COLO668 (cell line): ENCODE measurements around the gene CACNA2D4.

Experiments
- DNase-seq: peaks from one replicate; lab custom pipeline; 2025; ENCODE audit not compliant: unreplicated experiment; lab: John Stamatoyannopoulos, UW

The CACNA2D4 gene

DNA sequence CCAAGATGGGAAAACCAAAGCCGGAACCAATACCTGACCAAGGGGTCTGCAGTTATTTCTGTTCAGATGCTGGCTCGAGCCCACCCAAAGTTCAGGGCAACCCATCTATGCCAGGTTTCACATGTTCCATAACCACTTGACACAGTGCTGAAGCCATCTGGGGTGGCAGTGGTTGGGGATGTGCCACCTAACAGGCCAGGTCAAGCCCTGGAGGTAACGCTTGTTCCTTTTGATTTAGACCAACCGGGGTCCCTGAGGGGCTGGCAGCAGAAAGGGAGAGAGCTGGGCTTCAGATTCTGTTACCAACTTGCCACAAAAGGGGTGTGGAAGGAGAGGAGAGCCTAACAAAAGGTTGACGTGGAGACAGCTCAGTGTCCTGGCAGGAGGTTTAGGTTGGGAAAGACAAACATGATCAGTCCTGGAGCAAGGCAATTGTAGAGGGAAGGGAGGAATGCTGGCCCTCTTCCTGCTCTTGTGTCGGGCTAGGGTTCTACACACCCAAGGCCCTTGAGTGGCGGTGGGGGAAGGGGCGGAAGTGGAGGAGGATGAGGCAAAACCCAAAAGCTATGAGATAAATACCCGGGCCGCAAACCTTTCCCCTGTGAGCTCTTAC, 31.9 kb downstream of the CACNA2D4 start:
- DNase-seq = no peak

DNA sequence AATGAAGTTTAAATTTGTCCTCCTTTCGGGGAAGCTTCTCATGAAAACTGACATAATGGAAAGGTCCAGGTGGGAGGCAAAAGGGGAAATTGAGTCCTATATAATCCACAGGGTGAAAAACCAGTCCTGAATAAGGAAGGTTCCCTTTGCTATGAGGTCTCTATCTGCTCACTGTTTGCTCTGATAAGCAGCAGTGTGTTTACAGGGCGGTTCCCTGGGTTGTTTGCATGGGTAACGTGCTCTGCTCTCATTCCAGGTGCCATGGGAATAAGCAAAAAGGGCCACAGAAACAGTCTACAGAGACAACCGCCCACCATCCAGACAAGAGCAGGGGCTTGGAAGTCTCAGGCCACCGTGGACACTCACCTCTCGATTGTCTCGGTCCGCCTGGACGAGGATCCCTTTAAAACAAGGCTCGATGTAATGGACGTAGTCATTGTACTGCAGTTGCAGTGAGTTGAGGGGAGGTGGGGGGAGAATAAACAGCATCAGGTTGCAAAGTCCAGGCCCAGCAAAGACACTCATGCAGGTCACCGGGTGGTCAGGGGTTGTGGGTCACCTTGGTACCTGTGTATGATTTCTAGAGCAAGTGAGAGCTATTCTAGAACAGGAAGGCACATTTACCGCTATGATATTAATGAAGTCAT, 32.7 kb downstream of the CACNA2D4 start:
- DNase-seq = no peak

DNA sequence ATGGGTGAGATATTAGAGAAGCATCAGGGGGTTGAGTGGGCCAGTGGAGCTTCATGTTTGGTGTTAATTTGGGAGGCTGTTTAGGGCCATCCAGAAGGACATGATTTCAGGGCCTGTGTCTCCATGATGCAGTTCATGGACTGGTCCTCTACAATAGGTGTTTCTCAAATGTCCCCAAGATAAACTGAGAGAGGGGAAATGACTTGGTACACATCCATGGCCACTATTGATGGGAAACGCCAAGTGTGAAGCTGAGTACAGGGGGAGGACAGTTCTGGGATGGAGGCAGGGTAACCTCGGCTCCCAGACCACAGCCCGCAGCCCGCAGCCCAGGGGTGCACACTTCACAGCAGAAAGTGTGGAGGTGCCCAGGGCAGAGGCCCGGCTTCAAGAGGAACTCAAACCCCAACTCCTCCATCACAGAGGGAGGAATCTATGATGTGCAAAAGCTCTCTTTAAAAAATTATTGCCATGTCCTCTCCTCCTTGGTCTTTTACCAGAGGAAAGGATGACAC, 33.3 kb downstream of the CACNA2D4 start:
- DNase-seq = no peak

DNA sequence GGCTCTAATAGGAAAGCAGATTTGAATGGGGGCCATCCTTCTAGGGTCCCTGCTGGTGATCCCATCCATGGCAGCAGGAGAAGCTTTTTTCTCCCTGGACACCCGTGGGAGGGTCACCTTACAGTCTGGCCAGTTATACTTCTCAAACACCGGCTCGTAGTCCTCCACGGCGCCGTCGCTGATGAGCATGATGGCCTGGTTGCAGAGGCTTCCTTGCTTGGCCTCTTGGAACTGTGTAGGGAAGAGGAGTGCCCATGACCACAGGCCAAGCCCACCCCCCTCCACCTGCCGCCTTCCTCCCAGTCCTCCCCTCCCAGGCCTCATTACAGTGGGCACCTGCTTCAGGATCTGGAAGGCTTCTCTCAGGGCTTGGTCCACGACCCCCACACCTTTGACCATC, 33.8 kb downstream of the CACNA2D4 start:
- DNase-seq = no peak

DNA sequence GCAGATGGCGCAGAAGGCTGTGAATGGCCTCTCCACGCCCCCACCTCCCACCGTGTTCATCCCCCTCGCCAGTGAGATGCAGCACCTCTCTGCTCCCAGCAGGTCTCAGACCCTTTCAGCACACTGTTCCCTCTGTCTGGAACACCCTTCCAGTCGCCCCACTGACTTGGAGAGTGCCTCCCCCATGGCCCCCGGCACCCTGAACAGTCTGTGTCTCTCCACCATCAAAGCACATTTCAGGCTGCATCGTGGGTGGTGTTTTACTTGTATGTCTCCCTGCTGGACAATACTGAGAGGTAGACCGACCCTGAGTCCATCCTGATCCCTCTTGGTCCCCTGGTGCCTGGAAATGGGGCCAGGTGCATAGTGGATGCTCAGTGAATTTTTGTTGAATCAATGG, 34.9 kb downstream of the CACNA2D4 start:
- no peak for DNase-seq

DNA sequence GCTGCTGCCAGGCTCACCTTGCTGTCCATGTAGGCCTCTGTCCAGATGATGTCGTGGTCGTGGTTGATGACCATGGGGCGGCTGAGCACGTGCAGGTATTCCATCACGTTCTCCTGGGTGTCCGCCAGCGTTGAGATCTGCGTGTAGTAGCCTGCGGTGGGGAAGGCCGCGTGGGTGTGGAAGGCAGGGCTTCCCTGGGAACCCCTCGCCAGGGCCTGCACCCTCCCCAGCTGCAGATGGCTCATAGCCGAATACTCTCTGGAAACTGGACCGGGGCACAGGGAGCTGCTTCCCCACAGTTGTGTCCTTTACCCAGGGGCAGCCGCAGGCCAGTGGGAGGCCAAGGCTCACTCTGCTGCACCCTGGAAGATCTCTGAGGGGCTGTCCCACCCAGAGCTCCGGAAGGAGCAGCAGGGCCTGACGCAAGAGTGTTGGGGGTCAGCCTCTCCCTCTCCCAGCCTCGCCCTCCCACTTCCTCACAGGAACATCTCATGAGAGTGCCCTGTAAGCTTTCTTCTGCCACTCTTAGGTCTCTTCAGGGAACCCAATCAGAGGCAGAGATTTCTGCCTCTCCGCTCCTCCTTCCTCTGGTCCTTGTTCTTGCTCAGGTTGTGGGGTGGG, 35.5 kb downstream of the CACNA2D4 start:
- DNase-seq = no peak

DNA sequence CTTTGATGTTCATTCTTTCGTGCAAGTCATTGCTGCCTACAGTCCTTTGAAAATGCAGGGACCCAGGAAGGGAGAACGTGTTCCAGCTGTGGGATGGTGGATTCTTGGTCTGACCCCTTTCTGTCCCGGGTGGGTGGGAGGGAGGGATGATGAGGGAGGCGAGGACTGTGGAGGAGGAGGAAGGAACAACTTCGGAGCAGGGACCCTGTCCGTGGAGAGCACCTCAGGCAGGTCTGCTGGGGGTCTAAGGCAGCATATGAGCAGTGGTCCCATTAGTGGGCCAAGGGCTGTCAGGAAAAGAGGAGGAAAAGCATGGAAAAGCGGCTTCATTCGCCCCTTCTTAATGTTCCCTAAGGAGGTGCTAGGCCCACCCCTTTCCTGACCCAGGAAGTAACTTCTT, 36.0 kb downstream of the CACNA2D4 start:
- DNase-seq = no peak

DNA sequence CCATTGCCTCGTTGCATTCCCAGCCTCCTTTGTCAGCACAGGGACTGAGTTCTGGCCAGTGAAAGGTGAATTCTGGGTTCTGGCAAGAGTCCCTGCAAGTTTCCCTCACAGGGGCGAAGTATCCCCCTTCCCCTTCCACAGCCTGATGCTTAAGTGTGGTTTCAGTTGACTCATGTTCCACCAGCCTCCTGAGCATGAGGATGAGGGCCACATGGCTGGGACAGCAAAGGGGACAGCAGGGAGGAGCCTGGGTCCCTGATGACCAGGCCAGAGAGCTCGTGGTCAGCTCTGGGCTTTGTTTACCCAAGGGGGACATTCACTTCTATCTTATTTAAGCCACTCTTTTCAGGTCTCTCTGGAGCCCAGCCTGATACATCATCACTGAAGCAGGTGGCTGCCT, 36.5 kb downstream of the CACNA2D4 start:
- no peak for DNase-seq

DNA sequence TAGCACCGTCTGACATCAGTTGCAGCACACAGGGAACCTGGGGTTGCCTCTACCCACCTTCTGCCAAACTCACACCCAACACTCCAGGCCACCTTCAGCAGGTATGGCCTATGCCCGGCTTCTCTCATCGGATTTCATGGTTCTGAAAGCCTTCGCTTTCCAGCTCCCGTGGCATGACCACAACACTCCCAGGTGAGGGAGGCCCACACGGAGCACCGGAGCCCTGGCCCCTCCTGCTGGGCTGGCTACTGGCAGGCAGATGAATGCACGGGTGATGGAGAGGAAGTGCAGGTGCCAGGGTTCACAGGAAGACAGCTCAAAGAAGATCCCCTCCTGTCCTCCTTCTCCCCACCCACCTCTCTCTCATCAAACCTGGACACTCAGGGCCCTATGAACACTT, 37.2 kb downstream of the CACNA2D4 start:
- no peak for DNase-seq

DNA sequence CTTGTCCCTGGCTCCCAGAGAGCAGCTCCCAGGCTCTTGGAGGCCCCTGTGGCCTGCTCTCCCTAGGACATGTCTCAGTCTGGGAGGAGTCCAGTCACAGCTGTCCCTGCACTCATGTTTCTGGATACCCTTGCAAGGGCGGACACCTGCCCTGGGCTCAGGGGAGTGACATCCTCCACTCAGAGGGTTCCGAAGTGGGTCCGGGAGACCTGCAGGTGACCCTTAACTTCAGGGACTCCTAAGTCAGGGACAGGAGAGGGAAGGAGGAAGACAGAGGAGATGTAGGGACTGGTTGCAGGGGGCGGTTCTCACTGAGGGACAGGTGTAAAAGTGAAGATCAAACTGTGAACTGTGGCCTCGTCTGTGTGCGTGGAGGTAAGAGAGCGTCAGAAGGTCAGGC, 37.6 kb downstream of the CACNA2D4 start:
- no peak for DNase-seq

DNA sequence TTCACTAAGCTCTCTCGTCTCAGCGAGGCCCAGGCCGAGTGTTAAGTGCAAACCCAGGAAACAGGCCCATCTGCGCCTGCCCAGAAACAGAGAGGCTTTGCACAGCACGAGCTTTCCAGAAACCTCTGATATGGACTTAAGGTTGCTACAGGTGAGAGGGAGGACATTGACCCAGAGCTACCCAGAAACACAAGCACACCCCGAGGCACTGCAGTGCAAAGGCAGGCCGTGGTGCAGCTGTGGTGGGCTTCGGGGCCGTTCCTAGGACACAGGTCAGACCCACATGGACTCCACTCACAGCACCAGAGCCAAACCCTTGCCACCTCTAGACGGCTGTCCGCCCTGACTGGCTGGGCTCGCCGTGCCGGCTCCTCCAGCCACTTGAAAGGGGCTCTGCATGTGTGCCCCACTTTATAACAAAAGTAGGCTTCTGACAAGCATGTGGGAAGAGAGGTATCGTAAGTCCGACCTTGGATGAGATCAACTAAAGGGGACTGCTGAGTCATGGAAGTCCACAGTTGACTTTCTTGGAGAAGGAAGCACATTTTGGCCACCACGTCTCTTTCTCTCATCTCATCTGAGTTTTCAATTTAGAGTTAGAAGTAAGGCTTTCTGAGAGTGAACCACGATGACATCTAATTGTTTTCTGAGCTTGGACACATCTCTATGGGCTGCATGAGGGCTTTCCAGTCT, 38.2 kb downstream of the CACNA2D4 start:
- DNase-seq = no peak

DNA sequence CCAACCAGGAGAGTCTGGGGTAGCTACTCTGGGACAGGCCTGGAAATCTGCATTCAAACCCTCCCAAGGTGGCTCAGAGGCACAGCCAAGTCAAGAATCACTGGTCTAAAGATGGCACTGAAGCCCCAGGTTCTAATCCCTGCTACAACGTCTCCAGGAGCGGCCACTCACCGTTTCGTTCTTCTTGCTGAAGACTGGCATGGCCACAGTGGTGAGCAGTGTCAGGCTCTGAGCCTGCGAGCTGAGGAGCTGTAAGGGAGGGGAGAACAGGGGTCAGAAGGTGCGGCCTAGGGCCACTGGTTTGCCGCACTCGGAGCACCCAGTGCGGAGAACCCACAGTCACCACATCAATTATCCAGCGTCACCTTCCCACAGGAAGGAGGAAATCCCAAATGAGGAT, 38.8 kb downstream of the CACNA2D4 start:
- no peak for DNase-seq

DNA sequence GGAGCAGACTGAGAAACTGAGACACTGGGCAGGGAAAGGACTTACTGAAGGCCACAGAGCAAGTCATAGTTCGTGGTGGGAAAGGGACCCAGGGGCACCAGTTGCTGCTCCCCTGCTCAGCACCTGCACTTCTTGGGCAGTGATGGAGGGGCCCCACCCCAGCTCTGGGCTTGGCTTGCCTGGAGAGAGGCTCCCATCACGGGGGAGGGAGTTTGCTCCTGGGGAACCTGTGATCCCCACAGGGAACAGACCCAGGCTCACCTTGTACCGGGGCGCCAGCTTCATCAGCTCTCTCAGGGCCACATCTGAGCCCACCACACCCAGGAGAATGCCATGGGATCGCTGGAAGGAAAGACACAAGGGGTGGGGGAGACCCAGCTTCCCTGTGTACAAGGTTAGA, 39.8 kb downstream of the CACNA2D4 start:
- no peak for DNase-seq

DNA sequence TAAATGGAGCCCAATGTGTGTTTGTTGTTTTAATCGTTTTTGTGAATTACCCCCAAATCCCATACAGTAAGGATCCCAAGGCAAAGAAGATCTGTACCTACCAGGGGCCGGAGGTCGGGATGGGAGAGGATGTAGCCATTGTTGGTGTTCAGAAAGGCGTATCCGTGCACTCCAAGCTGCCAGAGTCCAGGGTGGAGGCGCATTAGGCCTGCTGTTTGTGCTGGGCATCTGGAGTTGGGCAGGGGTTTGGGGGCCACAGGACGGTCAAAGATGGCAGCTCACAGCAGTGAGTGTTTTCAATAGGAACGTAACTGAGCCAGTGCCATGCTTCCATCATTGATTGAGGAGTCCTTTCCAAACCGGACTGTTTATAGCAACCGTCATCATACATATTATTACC, 40.2 kb downstream of the CACNA2D4 start:
- no peak for DNase-seq

DNA sequence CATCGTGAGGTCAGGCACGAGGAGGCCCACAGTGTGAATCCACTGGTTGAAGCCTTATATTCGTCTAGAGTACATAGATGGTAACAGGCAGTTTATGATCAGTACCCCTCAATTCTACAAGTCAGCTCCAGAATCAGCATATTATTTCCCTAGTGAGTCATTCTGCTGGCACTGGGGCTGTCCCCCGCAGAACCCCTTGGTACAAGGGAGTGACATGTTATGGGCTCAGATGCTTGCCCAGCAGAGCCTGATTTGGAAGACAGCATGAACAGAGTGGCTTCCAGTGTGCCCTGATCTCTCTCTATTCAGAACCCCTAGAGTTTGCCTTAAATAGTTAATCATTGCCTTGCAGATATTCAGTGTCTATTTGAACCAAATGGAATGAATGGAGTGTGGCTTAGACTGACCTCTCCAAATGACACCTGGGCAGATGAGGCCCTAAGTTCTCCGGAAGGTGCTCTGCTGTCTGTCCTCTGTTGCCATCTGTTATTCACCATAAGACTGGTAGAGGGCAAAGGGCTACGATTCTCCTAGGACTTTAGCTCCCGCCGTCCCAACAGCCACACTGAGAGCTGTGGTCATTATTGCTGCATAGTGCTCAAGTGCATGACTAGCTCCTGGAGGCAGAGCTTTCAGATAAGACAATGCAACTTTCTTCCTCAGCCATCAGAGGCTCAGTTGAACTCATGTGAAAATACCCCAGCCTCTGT, 41.1 kb downstream of the CACNA2D4 start:
- DNase-seq = no peak

DNA sequence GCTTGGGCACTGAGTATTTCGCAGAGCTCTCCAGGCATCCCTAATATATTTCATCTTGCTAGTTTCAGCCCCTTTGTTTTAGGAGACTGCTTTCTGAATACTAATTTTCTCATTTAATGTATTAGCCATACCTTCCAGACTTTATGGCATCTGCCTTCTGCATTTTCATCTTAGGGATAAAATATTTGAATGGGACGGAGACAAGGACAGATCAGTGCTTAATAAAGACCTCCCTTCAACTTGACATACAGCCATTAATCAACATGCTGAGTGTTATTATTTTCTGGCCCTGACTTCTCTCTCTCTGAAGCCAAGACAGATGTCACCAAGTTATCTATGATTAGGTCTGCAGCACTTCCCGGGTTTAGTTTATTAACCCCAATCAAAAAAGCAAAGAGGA, 42.4 kb downstream of the CACNA2D4 start:
- DNase-seq = no peak

DNA sequence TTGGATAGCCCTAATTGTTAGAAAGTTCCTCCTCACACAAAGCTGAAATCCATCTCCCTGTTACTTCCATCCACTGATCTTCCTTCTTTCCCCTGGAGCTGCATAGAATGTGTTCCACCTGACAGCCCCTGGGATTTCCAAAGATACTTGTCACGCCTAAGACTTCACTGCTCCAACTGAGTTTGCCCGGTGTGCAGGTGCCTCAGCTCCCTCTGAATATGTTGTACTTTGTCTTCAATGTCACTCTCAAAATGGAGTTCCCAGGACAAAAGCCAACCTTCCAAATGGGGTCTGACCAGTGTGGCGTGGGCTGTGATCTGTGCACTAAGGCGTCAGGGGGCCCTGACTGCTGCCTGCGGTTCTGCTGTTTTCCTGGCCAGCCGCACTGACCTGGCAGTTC, 42.8 kb downstream of the CACNA2D4 start:
- DNase-seq = no peak

DNA sequence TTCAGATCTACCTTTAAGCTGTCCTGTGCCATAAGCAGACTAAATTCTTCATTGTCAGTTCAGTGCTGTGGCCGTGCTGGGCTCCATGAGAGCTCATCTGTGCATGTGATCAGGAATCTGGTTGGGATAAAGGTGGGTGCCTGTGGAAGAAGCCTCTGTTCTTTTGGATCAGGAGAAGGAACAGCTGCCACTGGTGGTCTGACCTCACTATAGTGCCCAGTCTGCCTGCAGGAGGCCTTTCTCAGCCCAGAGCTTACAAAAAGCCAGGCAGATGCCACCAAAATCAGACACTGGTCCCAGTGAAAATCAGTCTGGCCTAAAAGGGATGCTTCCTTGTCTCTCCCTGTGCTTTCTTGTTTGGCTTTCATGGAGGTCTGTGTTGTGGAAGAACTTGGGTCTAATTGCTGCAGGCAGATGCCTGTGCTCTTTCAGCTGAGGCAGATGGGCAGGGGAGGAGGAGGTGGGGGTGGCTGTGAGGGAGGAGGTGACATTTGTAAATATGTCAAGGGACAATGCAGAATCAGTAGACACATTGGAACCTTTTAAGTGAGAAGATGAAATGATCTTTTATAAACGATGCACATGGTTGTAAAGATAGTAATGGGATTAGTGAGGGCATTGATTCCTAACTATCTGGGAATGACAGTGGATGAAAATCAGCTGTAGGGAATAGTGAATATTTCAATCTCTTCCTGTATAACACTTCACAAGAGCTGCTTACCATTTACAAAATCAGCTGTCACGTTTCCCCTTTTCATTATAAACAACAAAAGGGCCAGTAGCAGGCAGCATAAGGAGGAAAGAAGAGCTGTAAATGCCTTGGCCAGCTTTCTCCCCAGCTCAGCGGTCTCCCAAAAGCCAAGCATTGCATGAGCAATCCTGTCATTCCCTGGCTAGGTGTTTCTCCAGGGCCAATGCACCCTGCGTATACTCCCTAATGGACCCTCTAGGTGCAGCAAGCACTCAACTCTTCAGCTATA, 44.6 kb downstream of the CACNA2D4 start:
- no peak for DNase-seq

DNA sequence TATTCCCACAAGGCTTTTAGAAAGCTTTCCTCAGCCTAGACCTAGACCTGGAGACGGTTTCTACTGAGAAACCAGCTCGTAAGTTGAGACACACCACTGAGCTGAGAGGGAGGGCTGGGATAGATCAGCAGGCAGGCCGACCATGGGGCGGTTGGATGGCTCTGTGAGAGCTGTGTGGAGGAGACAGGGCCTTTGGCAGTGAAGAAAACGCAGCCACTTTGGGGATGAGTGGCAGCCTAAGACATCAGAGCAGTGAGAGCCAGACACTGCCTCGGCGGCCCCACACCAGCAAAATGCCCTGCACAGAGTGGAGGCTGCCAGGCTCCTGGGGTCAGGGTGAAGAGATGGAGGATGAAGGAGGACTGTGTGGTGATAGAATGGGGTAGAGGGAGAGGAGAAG, 46.0 kb downstream of the CACNA2D4 start:
- DNase-seq = no peak

DNA sequence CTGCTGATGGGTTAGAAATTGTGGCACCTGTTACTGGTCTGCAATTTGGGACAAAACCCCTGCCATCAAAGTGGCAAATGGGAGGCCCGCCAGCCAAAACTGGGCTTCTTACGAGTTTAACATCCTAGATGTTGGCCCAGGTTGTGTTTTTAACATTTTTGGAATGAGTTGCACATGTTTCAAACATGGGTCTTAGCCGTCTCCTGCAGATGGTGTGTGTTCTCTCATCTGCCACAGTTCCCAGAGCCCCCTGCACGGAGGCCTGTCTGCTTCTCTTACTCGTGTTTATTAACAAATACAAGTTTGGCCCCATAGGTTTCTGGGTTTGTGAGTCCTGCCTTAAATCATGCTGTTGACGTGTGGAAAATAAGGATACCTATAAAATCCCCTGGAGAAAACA, 46.5 kb downstream of the CACNA2D4 start:
- DNase-seq = no peak
